ENCODE results near the gene TMTC1. TPM values are rescaled to one million over a fixed set of nuclear protein-coding genes. Genes with fewer than 3 reads are reported as not detected.
"Not testable (repeated sequence)": the region's sequence is repeated elsewhere in the genome, so short reads cannot be mapped to it uniquely, and the experiment has no call there.

Gene TMTC1
- total RNA-seq, 2 experiments from 2014 or later, result not detected

GRCh38 chr12:29650371-29650770, 133.4 kb downstream of the TMTC1 start:
- no peaks in the 10 kb centered on the region for H3K4me1 Mint-ChIP-seq
- no peak overlapping the region for H3K27ac Mint-ChIP-seq
- no peak for DNase-seq
- H3K4me3 Mint-ChIP-seq, result no peak overlapping the region
- POLR2A ChIA-PET, result no interaction called here
- no peaks in the 10 kb centered on the region for H3K27me3 Mint-ChIP-seq
- no peaks in the 10 kb centered on the region for H3K9me3 Mint-ChIP-seq
- CTCF ChIA-PET, result interaction anchor here (0.5 kb wide), 1 partner anchor 13 kb away, joined by 3 read pairs; no protein-coding TSS in a partner anchor
- H3K36me3 Mint-ChIP-seq (ENCODE audit: low read depth), result no peaks in the 10 kb centered on the region

GRCh38 chr12:29649722-29650121, 134.0 kb downstream of the TMTC1 start:
- no peak overlapping the region for H3K27ac Mint-ChIP-seq
- no peak for DNase-seq
- H3K36me3 Mint-ChIP-seq (ENCODE audit: low read depth), result no peaks in the 10 kb centered on the region
- H3K9me3 Mint-ChIP-seq, result no peaks in the 10 kb centered on the region
- no peaks in the 10 kb centered on the region for H3K4me1 Mint-ChIP-seq
- no peaks in the 10 kb centered on the region for H3K27me3 Mint-ChIP-seq
- CTCF ChIA-PET, result no interaction called here
- H3K4me3 Mint-ChIP-seq, result no peak overlapping the region
- POLR2A ChIA-PET, result no interaction called here

DNA sequence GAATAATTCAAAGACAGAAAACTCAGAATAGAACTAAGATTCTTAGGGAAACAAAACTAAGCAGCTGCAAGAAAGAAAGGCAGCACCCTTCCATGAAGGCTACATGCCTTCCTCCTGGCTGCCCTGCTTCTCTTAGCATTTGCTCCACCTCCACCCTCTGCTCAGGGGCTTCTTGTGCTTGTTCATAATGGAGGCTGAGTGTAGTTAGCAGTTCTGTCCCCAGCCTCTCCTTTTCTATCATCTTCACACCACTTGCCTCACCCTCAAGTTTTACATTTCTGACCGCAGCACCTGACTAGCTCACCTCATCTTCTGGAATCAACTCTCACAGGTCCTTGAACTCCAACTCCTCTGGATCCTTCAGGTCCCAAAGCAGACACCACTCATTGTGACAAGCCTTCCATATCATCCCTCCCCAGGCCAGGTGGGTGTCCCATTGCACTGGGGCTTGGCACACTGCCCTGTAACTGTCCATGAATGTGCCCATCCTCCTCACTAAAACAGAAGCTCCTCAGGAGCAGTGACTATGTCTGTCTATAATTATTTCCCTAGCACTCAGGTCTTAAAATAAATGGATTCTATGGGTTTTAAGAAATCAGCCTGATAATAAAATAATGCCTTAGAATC, 139.1 kb downstream of the TMTC1 start:
- POLR2A ChIA-PET, result no interaction called here
- CTCF ChIA-PET, result no interaction called here
- no peaks in the 10 kb centered on the region for H3K36me3 Mint-ChIP-seq (ENCODE audit: low read depth)
- H3K4me1 Mint-ChIP-seq, result no peaks in the 10 kb centered on the region
- H3K9me3 Mint-ChIP-seq, result no peaks in the 10 kb centered on the region
- no peak for DNase-seq
- H3K27me3 Mint-ChIP-seq, result no peaks in the 10 kb centered on the region
- no peak overlapping the region for H3K27ac Mint-ChIP-seq
- no peak overlapping the region for H3K4me3 Mint-ChIP-seq

GRCh38 chr12:29640589-29641345, 143.0 kb downstream of the TMTC1 start:
- ChIA-PET POLR2A (interaction anchor here (0.7 kb wide), 1 partner anchor 121 kb away, joined by 3 read pairs; no protein-coding TSS in a partner anchor), CTCF (no interaction called here)
- H3K4me3 Mint-ChIP-seq, result no peak overlapping the region
- H3K4me1 Mint-ChIP-seq, result no peaks in the 10 kb centered on the region
- H3K27ac Mint-ChIP-seq, result no peak overlapping the region
- DNase-seq, result no peak
- H3K36me3 Mint-ChIP-seq (ENCODE audit: low read depth), result no peaks in the 10 kb centered on the region
- no peaks in the 10 kb centered on the region for H3K27me3 Mint-ChIP-seq
- no peaks in the 10 kb centered on the region for H3K9me3 Mint-ChIP-seq

DNA sequence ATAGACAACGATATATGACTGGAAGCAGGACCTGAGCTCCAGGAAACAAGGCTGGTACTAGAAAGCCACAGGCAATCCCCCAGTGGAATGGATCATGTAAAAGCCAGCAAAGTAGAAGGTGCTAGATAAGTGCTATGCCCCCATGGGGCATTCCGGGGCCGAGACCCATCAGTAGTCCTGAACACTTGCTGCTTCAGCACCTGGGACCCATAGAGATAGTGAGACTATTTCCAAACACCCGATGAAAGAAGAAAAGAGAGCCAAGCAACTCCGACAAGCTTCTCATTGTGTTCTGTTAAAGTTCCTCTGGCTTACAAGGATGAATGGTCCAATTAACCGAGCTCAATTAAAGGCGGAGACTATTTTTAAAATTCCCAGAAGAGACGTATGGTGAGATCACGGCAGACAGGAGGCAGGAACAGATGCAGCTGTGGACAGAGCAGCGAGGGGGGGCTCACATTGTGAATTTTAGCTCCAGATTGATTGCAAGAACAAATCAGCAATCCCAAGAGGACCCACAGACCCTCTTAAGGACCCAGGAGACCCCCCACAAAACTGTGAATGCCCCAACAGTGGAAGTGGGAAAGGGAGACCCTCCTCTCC, 143.7 kb downstream of the TMTC1 start:
- Mint-ChIP-seq H3K4me1 (no peaks in the 10 kb centered on the region), H3K4me3 (no peak overlapping the region), H3K36me3 (ENCODE audit: low read depth) (no peaks in the 10 kb centered on the region), H3K9me3 (no peaks in the 10 kb centered on the region), H3K27ac (no peak overlapping the region), H3K27me3 (no peaks in the 10 kb centered on the region)
- DNase-seq, result no peak
- POLR2A ChIA-PET, result interaction anchor here (0.7 kb wide), 1 partner anchor 120 kb away, joined by 3 read pairs; no protein-coding TSS in a partner anchor
- CTCF ChIA-PET, result no interaction called here

DNA sequence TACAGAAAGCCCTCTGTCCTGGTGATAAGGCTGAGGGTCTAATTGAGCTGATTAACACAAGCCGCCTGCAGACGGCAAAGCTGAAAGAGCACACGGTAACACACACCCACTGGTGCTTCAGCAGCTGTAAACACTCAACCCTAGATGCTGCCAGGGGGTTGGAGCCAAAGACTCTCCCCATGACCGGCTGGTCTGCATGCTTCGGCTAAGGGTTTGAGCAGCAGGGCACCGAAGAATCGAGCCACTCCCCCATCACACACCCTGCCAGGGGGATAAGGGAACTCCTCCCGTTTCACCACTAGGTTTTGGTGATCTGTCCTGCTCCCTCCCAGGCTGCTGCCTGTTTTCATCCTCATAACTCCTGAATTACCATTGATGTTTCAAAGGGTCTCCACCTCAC, 145.2 kb downstream of the TMTC1 start:
- no peaks in the 10 kb centered on the region for H3K9me3 Mint-ChIP-seq
- POLR2A ChIA-PET, result no interaction called here
- no peaks in the 10 kb centered on the region for H3K27me3 Mint-ChIP-seq

DNA sequence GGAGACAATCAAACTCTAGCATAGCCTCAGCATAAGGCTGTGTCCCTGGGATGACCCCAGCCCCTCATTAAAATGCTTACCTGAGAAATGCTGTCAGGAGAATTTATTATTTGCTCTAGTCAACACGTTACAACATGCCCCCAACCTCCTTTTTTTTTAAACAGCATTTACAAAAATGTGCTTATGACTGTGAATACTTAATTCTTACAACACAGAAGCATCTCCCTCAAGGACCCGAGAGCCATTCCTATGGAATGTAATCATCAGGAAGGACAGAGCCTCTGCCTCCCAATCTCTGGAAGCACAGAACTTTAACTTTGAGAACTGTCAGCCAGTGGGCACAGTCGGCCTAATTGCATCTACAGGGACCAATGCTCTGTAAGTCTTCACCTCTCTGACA, 149.7 kb downstream of the TMTC1 start:
- ChIA-PET CTCF (interaction anchor here (0.9 kb wide), 1 partner anchor 12 kb away, joined by 3 read pairs; no protein-coding TSS in a partner anchor), POLR2A (no interaction called here)
- H3K4me1 Mint-ChIP-seq, result no peaks in the 10 kb centered on the region
- H3K27me3 Mint-ChIP-seq, result no peaks in the 10 kb centered on the region
- H3K27ac Mint-ChIP-seq, result no peak overlapping the region
- H3K9me3 Mint-ChIP-seq, result no peaks in the 10 kb centered on the region
- H3K4me3 Mint-ChIP-seq, result no peak overlapping the region
- no peak for DNase-seq
- no peaks in the 10 kb centered on the region for H3K36me3 Mint-ChIP-seq (ENCODE audit: low read depth)

More for the DNA sequence above, 145.2 kb downstream of the TMTC1 start:
- Mint-ChIP-seq H3K4me1 (no peaks in the 10 kb centered on the region), H3K27ac (no peak overlapping the region), H3K4me3 (no peak overlapping the region), H3K36me3 (ENCODE audit: low read depth) (no peaks in the 10 kb centered on the region)
- no peak for DNase-seq
- CTCF ChIA-PET, result no interaction called here

GRCh38 chr12:29630164-29630563, 153.6 kb downstream of the TMTC1 start:
- H3K27me3 Mint-ChIP-seq; POLR2A ChIA-PET; H3K4me3 Mint-ChIP-seq; H3K36me3 Mint-ChIP-seq (ENCODE audit: low read depth); H3K27ac Mint-ChIP-seq; CTCF ChIA-PET; H3K4me1 Mint-ChIP-seq; H3K9me3 Mint-ChIP-seq; DNase-seq: not testable (repeated sequence)

GRCh38 chr12:29627221-29627620, 156.5 kb downstream of the TMTC1 start:
- H3K27ac Mint-ChIP-seq, result no peak overlapping the region
- CTCF ChIA-PET, result no interaction called here

DNA sequence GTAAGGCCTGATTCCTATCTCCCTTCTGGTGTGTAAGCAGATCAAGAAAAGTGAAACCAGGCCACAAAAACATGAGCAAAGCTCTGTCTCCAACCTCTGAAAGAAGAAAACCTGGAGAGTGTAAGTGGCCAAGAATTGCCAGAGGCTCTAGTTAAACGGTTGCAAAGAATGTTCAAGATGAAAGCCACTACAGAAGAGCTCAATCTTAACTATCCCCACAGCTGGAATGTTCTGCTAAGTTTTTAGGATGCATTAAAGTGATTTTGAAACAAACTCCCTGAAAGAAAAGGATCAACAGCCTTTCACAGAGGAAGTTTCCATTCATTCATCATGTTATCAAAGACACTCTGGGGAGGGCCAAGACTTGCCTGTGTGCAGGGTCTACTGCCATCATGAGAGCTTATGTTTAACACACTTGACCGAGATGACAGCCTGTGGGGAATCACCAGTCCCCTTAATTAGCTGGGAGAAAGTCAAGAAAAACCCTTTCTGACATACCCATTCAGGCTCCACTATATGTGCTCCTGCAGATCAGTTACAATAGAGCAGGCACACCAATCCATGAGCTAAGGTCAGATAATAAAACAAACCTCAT, 158.3 kb downstream of the TMTC1 start:
- H3K27ac Mint-ChIP-seq, result no peak overlapping the region
- no peaks in the 10 kb centered on the region for H3K4me1 Mint-ChIP-seq
- H3K36me3 Mint-ChIP-seq (ENCODE audit: low read depth), result no peaks in the 10 kb centered on the region
- no peaks in the 10 kb centered on the region for H3K9me3 Mint-ChIP-seq
- H3K27me3 Mint-ChIP-seq, result no peaks in the 10 kb centered on the region
- ChIA-PET CTCF (no interaction called here), POLR2A (no interaction called here)
- H3K4me3 Mint-ChIP-seq, result no peak overlapping the region
- DNase-seq, result no peak

More at GRCh38 chr12:29627221-29627620, 156.5 kb downstream of the TMTC1 start:
- no peaks in the 10 kb centered on the region for H3K4me1 Mint-ChIP-seq
- no peak for DNase-seq
- H3K27me3 Mint-ChIP-seq, result no peaks in the 10 kb centered on the region
- H3K9me3 Mint-ChIP-seq, result no peaks in the 10 kb centered on the region
- H3K36me3 Mint-ChIP-seq (ENCODE audit: low read depth), result no peaks in the 10 kb centered on the region
- no peak overlapping the region for H3K4me3 Mint-ChIP-seq
- POLR2A ChIA-PET, result no interaction called here

GRCh38 chr12:29622251-29622650, 161.5 kb downstream of the TMTC1 start:
- no peaks in the 10 kb centered on the region for H3K36me3 Mint-ChIP-seq (ENCODE audit: low read depth)
- H3K4me3 Mint-ChIP-seq, result no peak overlapping the region
- no peak for DNase-seq
- no peaks in the 10 kb centered on the region for H3K4me1 Mint-ChIP-seq
- no peaks in the 10 kb centered on the region for H3K9me3 Mint-ChIP-seq
- H3K27me3 Mint-ChIP-seq, result peaks cover 2% of the 10 kb centered on the region
- POLR2A ChIA-PET, result no interaction called here
- CTCF ChIA-PET, result no interaction called here
- H3K27ac Mint-ChIP-seq, result no peak overlapping the region

DNA sequence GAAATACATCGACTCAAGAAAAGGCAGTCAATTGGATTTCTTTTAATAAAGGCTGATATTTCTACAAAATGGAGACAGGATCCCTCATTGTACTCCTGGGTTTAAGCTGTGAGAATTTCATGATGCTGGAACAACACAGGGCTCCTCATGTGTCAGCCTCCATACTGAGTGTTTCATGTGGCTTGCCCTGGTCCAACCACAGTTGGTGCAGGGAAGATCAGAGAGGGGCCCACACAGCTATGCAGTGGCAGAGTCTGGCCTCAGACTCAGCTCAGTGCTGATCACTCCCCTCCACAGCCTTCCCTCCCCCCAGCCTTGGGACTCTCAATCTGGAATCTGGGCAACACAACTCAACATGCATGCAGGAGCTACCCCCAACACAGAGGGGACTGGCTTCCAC, 163.7 kb downstream of the TMTC1 start:
- ChIA-PET CTCF (no interaction called here), POLR2A (no interaction called here)
- no peak overlapping the region for H3K27ac Mint-ChIP-seq
- no peaks in the 10 kb centered on the region for H3K36me3 Mint-ChIP-seq (ENCODE audit: low read depth)
- no peak overlapping the region for H3K4me3 Mint-ChIP-seq
- H3K9me3 Mint-ChIP-seq, result no peaks in the 10 kb centered on the region
- H3K27me3 Mint-ChIP-seq, result peaks cover 4% of the 10 kb centered on the region
- DNase-seq, result no peak
- no peaks in the 10 kb centered on the region for H3K4me1 Mint-ChIP-seq

- Mint-ChIP-seq H3K9me3 (no peaks in the 10 kb centered on the region), H3K4me3 (no peak overlapping the region), H3K4me1 (no peaks in the 10 kb centered on the region), H3K27me3 (peaks cover 4% of the 10 kb centered on the region), H3K36me3 (ENCODE audit: low read depth) (no peaks in the 10 kb centered on the region), H3K27ac (no peak overlapping the region)
- ChIA-PET POLR2A (no interaction called here), CTCF (no interaction called here)
- DNase-seq, result no peak
Measured at GRCh38 chr12:29617407-29617803, 166.3 kb downstream of the TMTC1 start.
